Measurements from ENCODE around the gene DYRK3. TPM values are rescaled to one million over a fixed set of nuclear protein-coding genes. Genes with fewer than 3 reads are reported as not detected.

Gene DYRK3
- total and polyA plus RNA-seq, 2 of the 13 experiments (the other 11 are each of a cell fraction or from before 2014, with no cell fraction given) = 0.48 to 2.8 TPM

DNA sequence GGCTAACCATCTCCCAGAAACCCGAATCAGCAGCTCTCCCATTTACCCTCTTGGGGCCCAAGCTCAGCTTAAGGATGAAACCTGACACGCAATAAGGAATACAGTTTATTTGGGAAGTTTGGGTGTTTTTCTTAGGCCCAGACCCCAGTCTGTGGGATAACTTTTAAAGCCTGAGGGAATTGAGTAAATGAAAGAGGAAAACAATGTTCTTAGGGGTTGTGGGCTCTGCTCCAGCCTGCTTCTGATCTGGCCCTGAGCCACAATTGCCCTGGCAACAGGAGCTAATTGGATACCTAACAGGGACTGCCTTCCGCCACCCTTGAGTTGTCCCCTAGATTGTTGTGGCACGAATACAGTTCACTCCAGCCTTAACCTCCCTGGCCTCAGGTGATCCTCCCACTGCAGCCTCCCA lies 20.1 kb downstream of the DYRK3 start:
- no peak for FAIRE-seq

More for the DNA sequence above, 20.1 kb downstream of the DYRK3 start:
- WGBS (ENCODE audit: low lambda C conversion rate) = 49% methylated on average over 3 of the region's 4 CpGs
- H3K4me2 ChIP-seq (ENCODE audit: low read depth, low read length) = no peak overlapping the region
- no TSS peak for BruUV-seq (replicated peaks)
- H3K9me3 ChIP-seq (ENCODE audit: low read length) = no peaks in the 10 kb centered on the region
- H3K4me1 ChIP-seq (ENCODE audit: insufficient read depth, low read length) = peaks cover 22% of the 10 kb centered on the region
- H3K79me2 ChIP-seq (ENCODE audit: insufficient read depth, low read length) = no peaks in the 10 kb centered on the region
- no peak overlapping the region for H2AFZ ChIP-seq (ENCODE audit: low read length)
- ChIA-PET CTCF (ENCODE audit: low intra/inter-chr PET ratio, low total read pairs) (no interaction called here), POLR2A (interaction anchor here (1.5 kb wide), 1 partner anchor 20 kb away, joined by 7 read pairs; the partner anchor contains the start of gene DYRK3)
- TF ChIP-seq ZNF34 (CRISPR knock-in tag; IDR thresholded peaks at IDR 0.05; ENCODE audit: borderline replicate concordance) = no peak
- TF ChIP-seq ZNF280D (CRISPR knock-in tag; IDR thresholded peaks at IDR 0.05) = no peak
- TF ChIP-seq GATAD2A (CRISPR knock-in tag; IDR thresholded peaks at IDR 0.05) = no peak
- DNase-seq (ENCODE audit: low spot score) (no peak), ATAC-seq (no peak)
- H3K36me3 ChIP-seq (replicated peaks in 1 of 2; ENCODE audit: control insufficient read depth in 1 of 2, insufficient read depth in 2 of 2, low read length in 2 of 2) = no peaks in the 10 kb centered on the region
- in situ Hi-C loops (cut with HindIII; ENCODE audit: extremely low pct_ligation_motif_present, low pct_unique_long_range_greater_than_20kb) = no loop called here
- H3K9ac ChIP-seq (ENCODE audit: insufficient read depth, low read depth, low read length) = no peak overlapping the region
- no peaks in the 10 kb centered on the region for H4K20me1 ChIP-seq (ENCODE audit: insufficient read depth, low read length)
- no peak overlapping the region for H3K4me3 ChIP-seq (replicated peaks in 1 of 3; ENCODE audit: insufficient read depth in 1 of 3, low read depth in 2 of 3, low read length in 3 of 3)
- H3K27me3 ChIP-seq (ENCODE audit: control insufficient read depth in 1 of 2, insufficient read depth in 2 of 2, low read length in 2 of 2) = peaks cover 0 to 13% of the 10 kb centered on the region in 2 experiments; a peak in 3 of 5 replicates
- H3K27ac ChIP-seq (ENCODE audit: extremely low read length, insufficient read depth, low read length) = no peak overlapping the region
- intact Hi-C loops (cut with micrococcal nuclease; ENCODE audit: unreplicated experiment) = no loop called here
